BLaER1 treated with 17β-estradiol and CSF1 and Interleukin-3, amounts not matched to agents 10 nM and 100 nM (cell line): ENCODE measurements around the gene SEMA3D.

Experiments used
- H3K27ac ChIP-seq, 11 experiments: shearing (Covaris generic); formaldehyde crosslinking; 2 replicates each; pipeline ENCODE4 v1.8.1; 2022
- H3K27me3 ChIP-seq, 11 experiments: shearing (Covaris generic); formaldehyde crosslinking; 2 replicates each; pipeline ENCODE4 v1.8.1; 2022
- H3K36me3 ChIP-seq, 11 experiments: shearing (Covaris generic); formaldehyde crosslinking; 2 replicates each; pipeline ENCODE4 v1.8.1; 2022
- H3K4me1 ChIP-seq, 10 experiments: shearing (Covaris generic); formaldehyde crosslinking; 2 replicates each; pipeline ENCODE4 v1.8.1; 2022
- H3K4me2 ChIP-seq, 11 experiments: shearing (Covaris generic); formaldehyde crosslinking; 2 replicates each; pipeline ENCODE4 v1.8.1; 2022
- H3K4me3 ChIP-seq, 10 experiments: shearing (Covaris generic); formaldehyde crosslinking; 2 replicates each; pipeline ENCODE4 v1.8.1; 2022
- H3K9ac ChIP-seq, 11 experiments: shearing (Covaris generic); formaldehyde crosslinking; 2 replicates each; pipeline ENCODE4 v1.8.1; 2022
- H3K9me3 ChIP-seq, 11 experiments: shearing (Covaris generic); formaldehyde crosslinking; replicated peaks in 1 of 11; 2 replicates each; pipeline ENCODE4 v1.8.1; 2022
- H4K20me1 ChIP-seq, 11 experiments: shearing (Covaris generic); formaldehyde crosslinking; 2 replicates each; pipeline ENCODE4 v1.8.1; 2022
- Cebpa-rat ChIP-seq, 11 experiments: shearing (Covaris generic); IDR thresholded peaks; 2 replicates each; pipeline ENCODE4 v1.8.1; 2022

Gene SEMA3D

GRCh38 chr7:85067371-85067770 is 119.5 kb downstream of the SEMA3D start:
- H3K4me2 ChIP-seq = no peak overlapping the region
- H3K27ac ChIP-seq = no peak overlapping the region
- peaks cover 8 to 21% (median 11%) of the 10 kb centered on the region in 10 experiments; a peak in 18 of 20 replicates for H3K4me1 ChIP-seq
- H3K4me3 ChIP-seq = no peak overlapping the region
- no peaks in the 10 kb centered on the region for H3K27me3 ChIP-seq
- H3K36me3 ChIP-seq = no peaks in the 10 kb centered on the region
- H3K9me3 ChIP-seq = no peaks in the 10 kb centered on the region
- no peak overlapping the region for H3K9ac ChIP-seq
- no peaks in the 10 kb centered on the region for H4K20me1 ChIP-seq
- TF ChIP-seq Cebpa-rat (IDR thresholded peaks at IDR 0.05) = no peak

GRCh38 chr7:85065888-85066485 is 120.9 kb downstream of the SEMA3D start:
- TF ChIP-seq Cebpa-rat (IDR thresholded peaks at IDR 0.05) = no peak
- H3K9me3 ChIP-seq = no peaks in the 10 kb centered on the region
- no peak overlapping the region for H3K9ac ChIP-seq
- H3K27ac ChIP-seq = no peak overlapping the region
- no peaks in the 10 kb centered on the region for H4K20me1 ChIP-seq
- no peak overlapping the region for H3K4me3 ChIP-seq
- H3K4me2 ChIP-seq = no peak overlapping the region
- no peaks in the 10 kb centered on the region for H3K27me3 ChIP-seq
- H3K4me1 ChIP-seq = peaks cover 8 to 21% (median 11%) of the 10 kb centered on the region in 10 experiments; a peak in 18 of 20 replicates
- H3K36me3 ChIP-seq = no peaks in the 10 kb centered on the region

GRCh38 chr7:85065306-85065705 is 121.5 kb downstream of the SEMA3D start:
- no peak overlapping the region for H3K27ac ChIP-seq
- no peak for TF ChIP-seq Cebpa-rat (IDR thresholded peaks at IDR 0.05)
- no peaks in the 10 kb centered on the region for H3K9me3 ChIP-seq
- no peak overlapping the region for H3K4me3 ChIP-seq
- H3K4me1 ChIP-seq = peaks cover 8 to 21% (median 10%) of the 10 kb centered on the region in 10 experiments; a peak in 18 of 20 replicates
- H3K27me3 ChIP-seq = no peaks in the 10 kb centered on the region
- no peaks in the 10 kb centered on the region for H3K36me3 ChIP-seq
- H3K9ac ChIP-seq = no peak overlapping the region
- no peak overlapping the region for H3K4me2 ChIP-seq
- no peaks in the 10 kb centered on the region for H4K20me1 ChIP-seq

- Histone ChIP-seq H3K9ac (no peak overlapping the region), H3K27me3 (no peaks in the 10 kb centered on the region), H3K9me3 (no peaks in the 10 kb centered on the region), H3K4me1 (no peaks in the 10 kb centered on the region), H3K4me3 (no peak overlapping the region), H3K4me2 (no peak overlapping the region), H4K20me1 (no peaks in the 10 kb centered on the region), H3K27ac (no peak overlapping the region), H3K36me3 (no peaks in the 10 kb centered on the region)
- no peak for TF ChIP-seq Cebpa-rat (IDR thresholded peaks at IDR 0.05)
These were observed 124.2 kb downstream of the SEMA3D start for GRCh38 chr7:85062651-85063050.

- no peak overlapping the region for H3K4me3 ChIP-seq
- no peaks in the 10 kb centered on the region for H3K9me3 ChIP-seq
- H3K27ac ChIP-seq = no peak overlapping the region
- no peaks in the 10 kb centered on the region for H4K20me1 ChIP-seq
- H3K36me3 ChIP-seq = no peaks in the 10 kb centered on the region
- TF ChIP-seq Cebpa-rat (IDR thresholded peaks at IDR 0.05) = no peak
- H3K4me1 ChIP-seq = no peaks in the 10 kb centered on the region
- no peak overlapping the region for H3K9ac ChIP-seq
- no peak overlapping the region for H3K4me2 ChIP-seq
- no peaks in the 10 kb centered on the region for H3K27me3 ChIP-seq
These were observed 125.4 kb downstream of the SEMA3D start for GRCh38 chr7:85061456-85061855.

- no peak overlapping the region for H3K4me2 ChIP-seq
- TF ChIP-seq Cebpa-rat (IDR thresholded peaks at IDR 0.05) = no peak
- H3K27me3 ChIP-seq = no peaks in the 10 kb centered on the region
- no peak overlapping the region for H3K9ac ChIP-seq
- no peaks in the 10 kb centered on the region for H3K4me1 ChIP-seq
- no peak overlapping the region for H3K27ac ChIP-seq
- no peaks in the 10 kb centered on the region for H4K20me1 ChIP-seq
- H3K9me3 ChIP-seq = no peaks in the 10 kb centered on the region
- no peak overlapping the region for H3K4me3 ChIP-seq
- H3K36me3 ChIP-seq = no peaks in the 10 kb centered on the region
These were observed 126.2 kb downstream of the SEMA3D start for GRCh38 chr7:85060696-85061095.

- no peak for TF ChIP-seq Cebpa-rat (IDR thresholded peaks at IDR 0.05)
- Histone ChIP-seq H3K9ac (no peak overlapping the region), H3K4me1 (no peaks in the 10 kb centered on the region), H3K36me3 (no peaks in the 10 kb centered on the region), H3K9me3 (no peaks in the 10 kb centered on the region), H3K27me3 (no peaks in the 10 kb centered on the region), H3K4me3 (no peak overlapping the region), H3K27ac (no peak overlapping the region), H4K20me1 (no peaks in the 10 kb centered on the region), H3K4me2 (no peak overlapping the region)
These were observed 130.9 kb downstream of the SEMA3D start for GRCh38 chr7:85055906-85056305.

GRCh38 chr7:85055196-85055595 is 131.7 kb downstream of the SEMA3D start:
- TF ChIP-seq Cebpa-rat (IDR thresholded peaks at IDR 0.05) = no peak
- Histone ChIP-seq H3K4me3 (no peak overlapping the region), H3K36me3 (no peaks in the 10 kb centered on the region), H3K9ac (no peak overlapping the region), H3K27me3 (no peaks in the 10 kb centered on the region), H3K4me2 (no peak overlapping the region), H3K27ac (no peak overlapping the region), H3K9me3 (no peaks in the 10 kb centered on the region), H3K4me1 (no peaks in the 10 kb centered on the region), H4K20me1 (no peaks in the 10 kb centered on the region)

- TF ChIP-seq Cebpa-rat (IDR thresholded peaks at IDR 0.05) = no peak
- Histone ChIP-seq H3K4me1 (no peaks in the 10 kb centered on the region), H3K9ac (no peak overlapping the region), H3K27ac (no peak overlapping the region), H3K9me3 (no peaks in the 10 kb centered on the region), H3K36me3 (no peaks in the 10 kb centered on the region), H3K27me3 (no peaks in the 10 kb centered on the region), H4K20me1 (no peaks in the 10 kb centered on the region), H3K4me2 (no peak overlapping the region), H3K4me3 (no peak overlapping the region)
These were observed 132.6 kb downstream of the SEMA3D start for GRCh38 chr7:85054306-85054705.

- H3K27me3 ChIP-seq = no peaks in the 10 kb centered on the region
- no peak for TF ChIP-seq Cebpa-rat (IDR thresholded peaks at IDR 0.05)
- H3K36me3 ChIP-seq = no peaks in the 10 kb centered on the region
- H3K4me3 ChIP-seq = no peak overlapping the region
- H3K9me3 ChIP-seq = no peaks in the 10 kb centered on the region
- no peak overlapping the region for H3K27ac ChIP-seq
- H3K9ac ChIP-seq = no peak overlapping the region
- H3K4me2 ChIP-seq = no peak overlapping the region
- H4K20me1 ChIP-seq = no peaks in the 10 kb centered on the region
- no peaks in the 10 kb centered on the region for H3K4me1 ChIP-seq
These were observed 134.0 kb downstream of the SEMA3D start for GRCh38 chr7:85052894-85053293.
